ENCODE results near the gene COL4A6. TPM values are rescaled to one million over a fixed set of nuclear protein-coding genes. Genes with fewer than 3 reads are reported as not detected.

Gene COL4A6
- total RNA-seq, 1 donor from 2014 or later = 1.8 TPM

GRCh38 chrX:108178143-108178498 lies 260.1 kb downstream of the COL4A6 start:
- Histone ChIP-seq H3K36me3 (ENCODE audit: control insufficient read depth, insufficient read depth, low read length) (no peaks in the 10 kb centered on the region), H3K27me3 (ENCODE audit: control insufficient read depth, insufficient read depth, low read length) (peaks cover 2% of the 10 kb centered on the region), H3K4me3 (ENCODE audit: low read depth, low read length) (no peak overlapping the region)
- no peak for TF ChIP-seq CTCF (IDR thresholded peaks at IDR 0.05; ENCODE audit: insufficient read depth, low read length, poor library complexity, severe bottlenecking)
- DNase-seq (ENCODE audit: low read depth) = no peak

DNA sequence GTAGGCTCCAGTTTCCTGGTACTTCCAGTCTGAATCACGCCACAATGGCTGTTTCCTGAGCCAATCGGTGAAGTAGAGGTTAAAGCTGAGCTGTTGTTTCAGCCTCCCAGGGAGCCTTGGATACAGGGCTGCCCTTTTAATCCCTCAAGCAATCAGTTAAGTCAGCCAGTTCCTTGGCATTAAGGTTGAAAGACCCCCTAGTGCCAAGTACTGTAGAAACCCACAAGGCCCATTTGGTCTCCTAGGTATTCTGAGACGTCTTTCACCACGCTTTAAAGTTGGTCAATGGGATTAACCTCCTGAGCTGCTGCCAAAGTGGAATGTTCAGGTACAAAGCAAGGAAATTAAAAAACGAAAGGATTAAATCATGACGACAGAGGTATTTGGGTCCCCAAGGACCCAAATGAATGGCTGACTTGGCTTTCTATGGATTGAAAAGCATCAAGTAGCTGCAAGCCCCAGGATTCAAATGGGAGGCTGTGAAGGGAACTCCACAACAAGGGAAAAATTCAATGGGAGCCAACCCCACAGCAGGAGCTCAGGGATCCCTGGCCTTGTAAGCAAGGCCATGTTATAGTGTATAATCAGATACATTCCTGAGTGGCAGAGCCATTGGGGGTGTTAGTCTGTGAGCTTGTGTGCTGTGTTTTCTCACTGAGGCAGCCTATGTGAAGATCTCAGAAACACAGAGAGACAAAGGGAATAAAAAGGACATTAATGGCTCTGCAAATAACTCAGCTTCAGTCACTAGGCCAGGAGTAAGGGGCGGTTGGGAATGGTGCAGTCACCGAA lies 260.7 kb downstream of the COL4A6 start:
- no peak for DNase-seq (ENCODE audit: low read depth)
- Histone ChIP-seq H3K27me3 (ENCODE audit: control insufficient read depth, insufficient read depth, low read length) (peaks cover 2% of the 10 kb centered on the region), H3K4me3 (ENCODE audit: low read depth, low read length) (no peak overlapping the region), H3K36me3 (ENCODE audit: control insufficient read depth, insufficient read depth, low read length) (no peaks in the 10 kb centered on the region)
- TF ChIP-seq CTCF (IDR thresholded peaks at IDR 0.05; ENCODE audit: insufficient read depth, low read length, poor library complexity, severe bottlenecking) = no peak

DNA sequence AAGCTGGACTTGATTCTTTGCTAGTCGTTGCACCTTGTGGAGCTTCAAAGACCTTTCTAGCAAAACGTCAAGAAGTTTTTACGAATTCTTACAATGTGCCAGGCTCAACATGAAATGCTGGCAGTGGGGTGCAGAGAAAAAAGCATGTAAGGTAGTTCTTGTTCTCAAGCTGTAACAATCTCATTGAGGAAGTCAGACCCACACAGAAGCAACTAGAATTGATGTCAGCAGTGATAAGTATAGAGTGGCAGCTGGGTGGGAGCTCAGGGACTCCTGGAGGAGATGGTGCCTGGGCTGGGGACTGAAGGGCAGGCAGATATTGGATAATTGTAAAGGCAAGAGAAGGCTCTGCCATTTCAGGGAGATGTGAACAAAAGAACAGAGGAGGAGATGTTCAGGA lies 264.3 kb downstream of the COL4A6 start:
- no peak for TF ChIP-seq CTCF (IDR thresholded peaks at IDR 0.05; ENCODE audit: insufficient read depth, low read length, poor library complexity, severe bottlenecking)
- no peak overlapping the region for H3K4me3 ChIP-seq (ENCODE audit: low read depth, low read length)
- no peak for DNase-seq (ENCODE audit: low read depth)
- H3K27me3 ChIP-seq (ENCODE audit: control insufficient read depth, insufficient read depth, low read length) = peaks cover 2% of the 10 kb centered on the region
- no peaks in the 10 kb centered on the region for H3K36me3 ChIP-seq (ENCODE audit: control insufficient read depth, insufficient read depth, low read length)

- DNase-seq (ENCODE audit: low read depth) = no peak
- Histone ChIP-seq H3K27me3 (ENCODE audit: control insufficient read depth, insufficient read depth, low read length) (peaks cover 2% of the 10 kb centered on the region), H3K4me3 (ENCODE audit: low read depth, low read length) (no peak overlapping the region), H3K36me3 (ENCODE audit: control insufficient read depth, insufficient read depth, low read length) (no peaks in the 10 kb centered on the region)
- TF ChIP-seq CTCF (IDR thresholded peaks at IDR 0.05; ENCODE audit: insufficient read depth, low read length, poor library complexity, severe bottlenecking) = no peak
These were observed 266.6 kb downstream of the COL4A6 start for GRCh38 chrX:108171671-108172070.

- no peaks in the 10 kb centered on the region for H3K36me3 ChIP-seq (ENCODE audit: control insufficient read depth, insufficient read depth, low read length)
- no peak for DNase-seq (ENCODE audit: low read depth)
- no peak overlapping the region for H3K4me3 ChIP-seq (ENCODE audit: low read depth, low read length)
- peaks cover 2% of the 10 kb centered on the region for H3K27me3 ChIP-seq (ENCODE audit: control insufficient read depth, insufficient read depth, low read length)
- no peak for TF ChIP-seq CTCF (IDR thresholded peaks at IDR 0.05; ENCODE audit: insufficient read depth, low read length, poor library complexity, severe bottlenecking)
These were observed 268.5 kb downstream of the COL4A6 start for GRCh38 chrX:108169768-108170167.
